GM21528 (cell line): ENCODE results near the gene THADA.
"Not testable (repeated sequence)": the region's sequence is repeated elsewhere in the genome, so short reads cannot be mapped to it uniquely, and the experiment has no call there.

Source experiments
- ATAC-seq: cut with Tn5 transposase; IDR thresholded peaks from one replicate; pipeline ENCODE4 v1.9.1; 2021; ENCODE audit warnings: mild to moderate bottlenecking, moderate library complexity; ENCODE audit not compliant: unreplicated experiment, low FRiP score

Gene THADA

GRCh38 chr2:43292851-43293743 lies 302.7 kb downstream of the THADA start:
- no peak for ATAC-seq

GRCh38 chr2:43292297-43292696 lies 303.5 kb downstream of the THADA start:
- ATAC-seq = no peak

GRCh38 chr2:43289331-43289730 lies 306.5 kb downstream of the THADA start:
- ATAC-seq = no peak

- ATAC-seq = no peak
Measured at GRCh38 chr2:43288417-43289305, 307.2 kb downstream of the THADA start.

GRCh38 chr2:43285987-43286386 lies 309.9 kb downstream of the THADA start:
- no peak for ATAC-seq

- ATAC-seq = no peak
Measured at GRCh38 chr2:43284967-43285366, 310.9 kb downstream of the THADA start.

GRCh38 chr2:43284347-43284746 lies 311.5 kb downstream of the THADA start:
- ATAC-seq = not testable (repeated sequence)

- no peak for ATAC-seq
Measured at GRCh38 chr2:43280994-43281393, 314.8 kb downstream of the THADA start.

- no peak for ATAC-seq
Measured at GRCh38 chr2:43279317-43279840, 316.5 kb downstream of the THADA start.

- no peak for ATAC-seq
Measured at GRCh38 chr2:43278564-43279220, 317.1 kb downstream of the THADA start.

- ATAC-seq = no peak
Measured at GRCh38 chr2:43276962-43277391, 318.9 kb downstream of the THADA start.

- no peak for ATAC-seq
Measured at GRCh38 chr2:43276266-43276941, 319.4 kb downstream of the THADA start.

GRCh38 chr2:43274721-43275120 lies 321.1 kb downstream of the THADA start:
- ATAC-seq = no peak

- no peak for ATAC-seq
Measured at GRCh38 chr2:43274055-43274454, 321.8 kb downstream of the THADA start.

- ATAC-seq = no peak
Measured at GRCh38 chr2:43273529-43273928, 322.3 kb downstream of the THADA start.

GRCh38 chr2:43270930-43271615 lies 324.8 kb downstream of the THADA start:
- no peak for ATAC-seq

- ATAC-seq = no peak
Measured at GRCh38 chr2:43270461-43270860, 325.4 kb downstream of the THADA start.

GRCh38 chr2:43269706-43270105 lies 326.1 kb downstream of the THADA start:
- ATAC-seq = no peak

GRCh38 chr2:43269074-43269572 lies 326.7 kb downstream of the THADA start:
- no peak for ATAC-seq
